ENCODE results near the gene KLRC4. TPM values are rescaled to one million over a fixed set of nuclear protein-coding genes. Genes with fewer than 3 reads are reported as not detected.
"Not testable (repeated sequence)": the region's sequence is repeated elsewhere in the genome, so short reads cannot be mapped to it uniquely, and the experiment has no call there.

KLRC4 gene
- total RNA-seq, 1 experiment from 2014 or later = not detected

GRCh38 chr12:10395390-10395998 lies 14.1 kb downstream of the KLRC4 start:
- H3K79me2 ChIP-seq (ENCODE audit: low read depth) = no peaks in the 10 kb centered on the region
- no peaks in the 10 kb centered on the region for H3K27me3 ChIP-seq (ENCODE audit: insufficient read depth, low read depth)
- 0 out of 2 replicates have a peak, but pooled peaks cover 3% of the 10 kb centered on the region for H3K36me3 ChIP-seq (ENCODE audit: low read depth)
- H3K27ac ChIP-seq = peak overlapping the region; percentile 66
- peak overlapping the region; percentile 41 for H3K4me2 ChIP-seq
- no peak for TF ChIP-seq EZH2 (IDR thresholded peaks at IDR 0.05; ENCODE audit: low read depth)
- TF ChIP-seq, protein P1, sequence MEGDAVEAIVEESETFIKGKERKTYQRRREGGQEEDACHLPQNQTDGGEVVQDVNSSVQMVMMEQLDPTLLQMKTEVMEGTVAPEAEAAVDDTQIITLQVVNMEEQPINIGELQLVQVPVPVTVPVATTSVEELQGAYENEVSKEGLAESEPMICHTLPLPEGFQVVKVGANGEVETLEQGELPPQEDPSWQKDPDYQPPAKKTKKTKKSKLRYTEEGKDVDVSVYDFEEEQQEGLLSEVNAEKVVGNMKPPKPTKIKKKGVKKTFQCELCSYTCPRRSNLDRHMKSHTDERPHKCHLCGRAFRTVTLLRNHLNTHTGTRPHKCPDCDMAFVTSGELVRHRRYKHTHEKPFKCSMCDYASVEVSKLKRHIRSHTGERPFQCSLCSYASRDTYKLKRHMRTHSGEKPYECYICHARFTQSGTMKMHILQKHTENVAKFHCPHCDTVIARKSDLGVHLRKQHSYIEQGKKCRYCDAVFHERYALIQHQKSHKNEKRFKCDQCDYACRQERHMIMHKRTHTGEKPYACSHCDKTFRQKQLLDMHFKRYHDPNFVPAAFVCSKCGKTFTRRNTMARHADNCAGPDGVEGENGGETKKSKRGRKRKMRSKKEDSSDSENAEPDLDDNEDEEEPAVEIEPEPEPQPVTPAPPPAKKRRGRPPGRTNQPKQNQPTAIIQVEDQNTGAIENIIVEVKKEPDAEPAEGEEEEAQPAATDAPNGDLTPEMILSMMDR (conservative IDR thresholded peaks at IDR 0.05) = no peak
- H3K9me3 ChIP-seq (ENCODE audit: insufficient read depth, low read depth) = peaks cover 8% of the 10 kb centered on the region; the same call in 1 of the 2 replicates
- H3K9me2 ChIP-seq (ENCODE audit: insufficient read depth) = no peaks in the 10 kb centered on the region
- H2AFZ ChIP-seq = no peak overlapping the region
- no TSS peak for BruUV-seq (replicated peaks)
- POLR2A ChIA-PET (ENCODE audit: unreplicated experiment) = interaction anchor here (0.5 to 0.6 kb wide), 3 partner anchors 300 to 794 kb away, joined by 3 to 7 read pairs (median 6); no protein-coding TSS in a partner anchor
- H3F3A ChIP-seq (ENCODE audit: insufficient read depth, low read depth) = peaks cover 22% of the 10 kb centered on the region
- CTCF ChIA-PET = no interaction called here
- no peaks in the 10 kb centered on the region for H4K20me1 ChIP-seq (ENCODE audit: insufficient read depth)
- peaks cover 38% of the 10 kb centered on the region for H3K4me1 ChIP-seq (replicated peaks; ENCODE audit: insufficient read depth)
- intact Hi-C loops (cut with micrococcal nuclease; ENCODE audit: unreplicated experiment) = loop anchor here (2.0 kb wide), 1 partner anchor 57 kb away; no protein-coding TSS in a partner anchor
- peak overlapping the region; percentile 9; the same call in 1 of the 2 replicates for H3K4me3 ChIP-seq
- DNase-seq = peak; percentile 78 to 89

GRCh38 chr12:10394531-10395152 lies 14.9 kb downstream of the KLRC4 start:
- H3K4me3 ChIP-seq; H3K27me3 ChIP-seq (ENCODE audit: insufficient read depth, low read depth); BruUV-seq (replicated peaks); H3K9me2 ChIP-seq (ENCODE audit: insufficient read depth); H3K79me2 ChIP-seq (ENCODE audit: low read depth); H3K36me3 ChIP-seq (ENCODE audit: low read depth); CTCF ChIA-PET; H4K20me1 ChIP-seq (ENCODE audit: insufficient read depth); POLR2A ChIA-PET (ENCODE audit: unreplicated experiment); H3K9me3 ChIP-seq (ENCODE audit: insufficient read depth, low read depth); H2AFZ ChIP-seq: not testable (repeated sequence)
- intact Hi-C loops (cut with micrococcal nuclease; ENCODE audit: unreplicated experiment) = loop anchor here (2.0 kb wide), 1 partner anchor 56 kb away; no protein-coding TSS in a partner anchor
- peak in 1 of 2 experiments; percentile 21 for DNase-seq
- peaks cover 22% of the 10 kb centered on the region for H3F3A ChIP-seq (ENCODE audit: insufficient read depth, low read depth)
- H3K27ac ChIP-seq = peak overlapping the region; percentile 66; the same call in 1 of the 2 replicates
- peak overlapping the region; percentile 41; the same call in 1 of the 2 replicates for H3K4me2 ChIP-seq
- H3K4me1 ChIP-seq (replicated peaks; ENCODE audit: insufficient read depth) = peaks cover 38% of the 10 kb centered on the region

DNA sequence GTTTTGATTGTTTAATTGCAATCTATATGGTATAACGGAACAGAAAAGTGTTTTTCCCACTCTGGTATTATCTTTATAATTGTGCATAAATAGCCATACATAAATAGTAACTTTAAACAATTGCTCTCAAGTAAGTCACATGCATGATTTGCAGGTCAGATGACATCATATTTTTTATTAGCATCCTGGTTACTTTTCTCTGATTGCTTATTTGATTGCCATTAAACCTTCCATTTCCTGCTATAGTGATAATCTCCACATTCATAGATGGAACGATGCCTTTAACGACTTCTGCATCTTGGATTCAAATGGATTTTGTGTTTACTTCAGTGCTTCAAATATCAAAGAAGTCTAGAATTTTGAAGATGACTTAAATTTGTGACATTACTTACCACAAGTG lies 16.3 kb downstream of the KLRC4 start:
- TF ChIP-seq, protein P1 (conservative IDR thresholded peaks at IDR 0.05) = no peak
- TF ChIP-seq EZH2 (IDR thresholded peaks at IDR 0.05; ENCODE audit: low read depth) = no peak
- intact Hi-C loops (cut with micrococcal nuclease; ENCODE audit: unreplicated experiment) = no loop called here
- H3K9me3 ChIP-seq (ENCODE audit: insufficient read depth, low read depth) = 0 out of 2 replicates have a peak, but pooled peaks cover 4% of the 10 kb centered on the region
- no peak for DNase-seq
- H3K9me2 ChIP-seq (ENCODE audit: insufficient read depth) = no peaks in the 10 kb centered on the region
- POLR2A ChIA-PET (ENCODE audit: unreplicated experiment) = interaction anchor here (0.6 kb wide), 1 partner anchor 181 kb away, joined by 8 read pairs; no protein-coding TSS in a partner anchor
- H4K20me1 ChIP-seq (ENCODE audit: insufficient read depth) = no peaks in the 10 kb centered on the region
- no peaks in the 10 kb centered on the region for H3K27me3 ChIP-seq (ENCODE audit: insufficient read depth, low read depth)
- no peak overlapping the region for H2AFZ ChIP-seq
- CTCF ChIA-PET = no interaction called here
- no peak overlapping the region for H3K4me3 ChIP-seq
- H3K36me3 ChIP-seq (ENCODE audit: low read depth) = 0 out of 2 replicates have a peak, but pooled peaks cover 3% of the 10 kb centered on the region
- H3F3A ChIP-seq (ENCODE audit: insufficient read depth, low read depth) = peaks cover 22% of the 10 kb centered on the region
- H3K79me2 ChIP-seq (ENCODE audit: low read depth) = no peaks in the 10 kb centered on the region
- BruUV-seq (replicated peaks) = no TSS peak
- peaks cover 30% of the 10 kb centered on the region for H3K4me1 ChIP-seq (replicated peaks; ENCODE audit: insufficient read depth)
- H3K4me2 ChIP-seq = no peak overlapping the region
- H3K27ac ChIP-seq = no peak overlapping the region

All from PC-9 (cell line).